Nephron progenitor cell (in vitro differentiated cells): Measurements from ENCODE around the gene CHST1.

ENCODE experiments used
- DNase-seq: peaks from one replicate; pipeline ENCODE4 v3.0.0; 2021
- H3K27ac Mint-ChIP-seq: 2 replicates; pipeline ENCODE4 v1.8.0; 2021; ENCODE audit warnings: mild to moderate bottlenecking, moderate library complexity, mixed read lengths
- H3K27me3 Mint-ChIP-seq: 2 replicates; pipeline ENCODE4 v1.8.0; 2021; ENCODE audit warnings: mild to moderate bottlenecking, low read depth, mixed read lengths; ENCODE audit not compliant: poor library complexity
- H3K36me3 Mint-ChIP-seq: 2 replicates; pipeline ENCODE4 v1.8.0; 2021; ENCODE audit warnings: low read depth, mixed read lengths
- H3K4me1 Mint-ChIP-seq: 2 replicates; pipeline ENCODE4 v1.8.0; 2021; ENCODE audit warnings: mixed read lengths
- H3K4me3 Mint-ChIP-seq: 2 replicates; pipeline ENCODE4 v1.8.0; 2021; ENCODE audit warnings: mild to moderate bottlenecking, moderate library complexity, mixed read lengths
- H3K9me3 Mint-ChIP-seq: 2 replicates; pipeline ENCODE4 v1.8.0; 2021; ENCODE audit warnings: mild to moderate bottlenecking, moderate library complexity, mixed read lengths
- TF ChIP-seq, protein P1 (sequence below): fragments of 200-600 bp; sonication (generic); IDR thresholded peaks from 2 replicates; pipeline ENCODE4 v1.5.0; 2021; ENCODE audit warnings: antibody characterized with exemption

Gene CHST1

DNA sequence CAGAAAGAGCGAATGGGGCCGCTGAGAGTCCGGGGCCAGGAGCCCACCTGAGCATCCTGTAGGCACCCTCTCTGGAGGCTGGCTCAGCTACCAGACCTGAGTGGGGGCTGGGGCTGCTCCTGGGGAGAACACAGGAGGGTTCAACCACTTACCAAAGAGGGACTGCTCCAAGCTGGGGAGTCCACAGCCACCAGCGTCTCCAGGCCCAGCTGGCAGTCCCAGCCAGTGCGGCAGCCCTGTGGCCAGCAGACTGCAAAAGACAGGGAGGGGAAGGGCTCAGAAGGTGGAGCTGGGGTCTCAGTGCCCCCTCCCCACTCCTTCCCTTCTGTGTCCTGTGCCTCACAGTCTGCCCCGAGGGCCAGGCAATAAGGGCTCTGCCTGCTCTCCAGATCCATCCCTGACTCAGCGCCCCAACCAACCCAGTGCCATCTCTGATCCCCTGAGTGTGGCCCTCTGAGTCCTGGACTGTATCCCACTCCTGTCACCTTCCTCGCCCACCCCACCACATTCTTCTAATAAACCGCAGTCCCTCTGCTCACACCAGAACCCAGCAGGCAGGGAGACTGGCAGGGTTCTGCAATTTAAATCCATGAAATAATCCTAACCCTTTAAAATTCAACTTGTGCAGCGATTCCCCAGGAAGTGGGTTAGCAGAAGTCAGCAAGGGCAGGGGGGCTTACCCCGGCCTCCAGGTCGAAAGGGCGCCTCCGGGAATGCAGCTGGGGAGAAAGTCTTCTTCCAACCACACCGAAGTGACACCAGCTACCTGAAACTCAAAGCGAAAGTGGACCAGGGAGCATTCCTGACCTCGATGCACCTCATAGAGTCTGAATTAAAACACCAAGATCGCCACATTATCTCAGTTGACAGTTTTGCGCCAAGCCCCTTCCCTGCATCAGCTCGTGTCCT, 13.3 kb downstream of the CHST1 start:
- Mint-ChIP-seq H3K9me3 (no peaks in the 10 kb centered on the region), H3K27me3 (peaks cover 23% of the 10 kb centered on the region), H3K36me3 (no peaks in the 10 kb centered on the region), H3K4me1 (peaks cover 49% of the 10 kb centered on the region), H3K4me3 (no peak overlapping the region), H3K27ac (peak overlapping the region; percentile 22)
- no peak for DNase-seq
- TF ChIP-seq, protein P1, sequence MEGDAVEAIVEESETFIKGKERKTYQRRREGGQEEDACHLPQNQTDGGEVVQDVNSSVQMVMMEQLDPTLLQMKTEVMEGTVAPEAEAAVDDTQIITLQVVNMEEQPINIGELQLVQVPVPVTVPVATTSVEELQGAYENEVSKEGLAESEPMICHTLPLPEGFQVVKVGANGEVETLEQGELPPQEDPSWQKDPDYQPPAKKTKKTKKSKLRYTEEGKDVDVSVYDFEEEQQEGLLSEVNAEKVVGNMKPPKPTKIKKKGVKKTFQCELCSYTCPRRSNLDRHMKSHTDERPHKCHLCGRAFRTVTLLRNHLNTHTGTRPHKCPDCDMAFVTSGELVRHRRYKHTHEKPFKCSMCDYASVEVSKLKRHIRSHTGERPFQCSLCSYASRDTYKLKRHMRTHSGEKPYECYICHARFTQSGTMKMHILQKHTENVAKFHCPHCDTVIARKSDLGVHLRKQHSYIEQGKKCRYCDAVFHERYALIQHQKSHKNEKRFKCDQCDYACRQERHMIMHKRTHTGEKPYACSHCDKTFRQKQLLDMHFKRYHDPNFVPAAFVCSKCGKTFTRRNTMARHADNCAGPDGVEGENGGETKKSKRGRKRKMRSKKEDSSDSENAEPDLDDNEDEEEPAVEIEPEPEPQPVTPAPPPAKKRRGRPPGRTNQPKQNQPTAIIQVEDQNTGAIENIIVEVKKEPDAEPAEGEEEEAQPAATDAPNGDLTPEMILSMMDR, result no peak

DNA sequence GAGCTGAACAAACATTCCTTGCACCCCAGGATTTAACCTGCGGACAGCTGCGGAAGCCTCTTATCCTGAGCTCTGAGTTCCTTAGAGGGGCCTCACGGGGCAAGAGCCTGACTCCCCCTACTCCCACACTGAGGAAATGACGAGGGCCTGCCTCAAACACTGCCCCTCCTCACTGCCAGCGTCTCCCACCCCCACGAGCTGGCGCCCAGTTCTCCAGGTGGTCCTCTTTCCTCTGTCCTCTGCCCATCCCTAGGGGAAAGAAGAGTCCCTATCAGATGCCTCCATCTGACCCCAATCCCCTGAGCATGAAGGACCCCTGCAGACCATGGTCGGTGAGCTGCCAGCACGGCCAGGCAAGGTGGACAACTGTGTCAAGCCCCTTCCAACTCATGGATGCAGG, 14.3 kb downstream of the CHST1 start:
- no peak for DNase-seq
- no peaks in the 10 kb centered on the region for H3K9me3 Mint-ChIP-seq
- TF ChIP-seq, protein P1, result no peak
- no peaks in the 10 kb centered on the region for H3K36me3 Mint-ChIP-seq
- H3K27ac Mint-ChIP-seq, result no peak overlapping the region
- no peak overlapping the region for H3K4me3 Mint-ChIP-seq
- peaks cover 21% of the 10 kb centered on the region for H3K27me3 Mint-ChIP-seq
- H3K4me1 Mint-ChIP-seq, result peaks cover 49% of the 10 kb centered on the region

DNA sequence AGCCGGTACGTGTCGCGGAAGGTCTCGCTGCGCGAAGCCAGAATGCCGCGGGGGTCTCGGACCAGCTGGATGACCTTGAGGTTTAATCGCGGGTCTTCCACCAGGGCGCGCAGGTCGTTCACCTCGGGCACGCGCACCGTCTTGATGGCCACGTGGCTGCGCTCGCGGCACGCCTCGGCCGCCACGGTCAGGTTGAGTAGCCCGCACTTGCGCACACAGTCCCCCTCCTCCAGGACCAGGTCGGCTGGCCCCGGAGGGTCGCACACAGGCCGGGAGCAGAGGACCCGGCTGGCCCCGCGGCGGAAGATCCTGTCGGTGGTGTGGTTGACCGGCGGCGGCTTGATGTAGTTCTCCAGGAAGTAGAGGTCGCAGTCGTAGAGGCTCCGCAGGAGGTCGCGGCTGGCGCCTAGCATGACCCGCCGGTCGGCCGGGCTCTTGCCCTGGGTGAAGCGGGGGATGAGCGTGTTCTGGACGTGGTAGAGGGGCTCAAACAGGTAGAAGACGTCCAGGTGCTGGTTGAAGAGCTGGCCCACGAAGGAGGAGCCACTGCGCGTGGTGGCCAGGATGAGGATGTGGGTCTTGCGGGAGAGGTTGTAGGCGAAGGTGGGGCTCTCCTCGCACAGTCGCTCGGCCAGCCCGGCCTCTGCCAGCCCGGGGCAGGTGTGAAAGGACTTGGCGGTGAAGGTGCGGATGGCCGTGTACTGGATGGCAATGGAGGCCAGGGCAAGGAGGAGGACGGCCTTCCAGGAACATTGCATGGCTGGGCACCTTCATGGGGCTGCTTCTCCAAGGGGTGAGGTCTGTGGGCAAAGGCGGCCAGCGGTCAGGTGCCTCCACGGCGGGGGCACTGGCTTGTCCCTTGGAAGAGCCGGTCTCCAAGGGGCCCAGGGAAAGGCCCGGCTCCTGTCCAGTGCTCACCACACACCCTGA, 15.0 kb downstream of the CHST1 start:
- DNase-seq, result no peak

DNA sequence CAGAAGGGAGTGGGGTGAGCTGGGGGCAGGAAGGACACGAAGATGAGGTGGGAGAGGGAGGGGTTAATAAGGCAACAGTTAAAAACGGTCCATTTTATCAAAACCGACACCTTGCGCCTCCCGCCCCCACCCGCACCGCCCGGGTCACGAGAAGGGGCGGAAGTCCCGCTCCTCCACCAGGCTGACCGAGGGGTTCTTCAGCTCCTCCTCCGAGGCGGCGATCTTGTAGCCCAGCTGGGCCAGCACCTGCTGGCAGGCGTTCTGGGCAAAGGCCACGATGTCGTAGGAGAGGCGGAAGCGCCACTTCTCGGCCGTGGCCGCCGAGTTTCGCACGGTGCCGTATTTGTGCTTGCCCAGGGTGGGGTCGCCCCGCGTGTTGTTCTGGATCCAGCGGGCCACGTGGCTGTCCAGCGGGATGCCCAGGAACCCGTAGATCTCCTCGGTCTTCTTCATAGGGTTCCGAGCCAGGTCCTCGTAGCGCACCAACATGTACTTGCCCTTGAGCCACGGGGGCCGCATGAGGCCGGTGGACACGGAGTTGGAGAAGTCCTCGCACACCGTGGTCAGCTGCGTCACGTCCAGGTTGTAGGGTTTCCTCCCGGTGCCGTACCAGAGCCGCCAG, 15.8 kb downstream of the CHST1 start:
- Mint-ChIP-seq H3K27ac (no peak overlapping the region), H3K9me3 (no peaks in the 10 kb centered on the region), H3K36me3 (no peaks in the 10 kb centered on the region), H3K27me3 (peaks cover 19% of the 10 kb centered on the region), H3K4me1 (peaks cover 41% of the 10 kb centered on the region), H3K4me3 (no peak overlapping the region)
- TF ChIP-seq, protein P1, result no peak
- no peak for DNase-seq

More for the DNA sequence above, 15.0 kb downstream of the CHST1 start:
- H3K36me3 Mint-ChIP-seq, result no peaks in the 10 kb centered on the region
- peaks cover 23% of the 10 kb centered on the region for H3K27me3 Mint-ChIP-seq
- no peak overlapping the region for H3K27ac Mint-ChIP-seq
- TF ChIP-seq, protein P1, result no peak
- H3K4me3 Mint-ChIP-seq, result no peak overlapping the region
- H3K4me1 Mint-ChIP-seq, result peaks cover 48% of the 10 kb centered on the region
- H3K9me3 Mint-ChIP-seq, result no peaks in the 10 kb centered on the region

DNA sequence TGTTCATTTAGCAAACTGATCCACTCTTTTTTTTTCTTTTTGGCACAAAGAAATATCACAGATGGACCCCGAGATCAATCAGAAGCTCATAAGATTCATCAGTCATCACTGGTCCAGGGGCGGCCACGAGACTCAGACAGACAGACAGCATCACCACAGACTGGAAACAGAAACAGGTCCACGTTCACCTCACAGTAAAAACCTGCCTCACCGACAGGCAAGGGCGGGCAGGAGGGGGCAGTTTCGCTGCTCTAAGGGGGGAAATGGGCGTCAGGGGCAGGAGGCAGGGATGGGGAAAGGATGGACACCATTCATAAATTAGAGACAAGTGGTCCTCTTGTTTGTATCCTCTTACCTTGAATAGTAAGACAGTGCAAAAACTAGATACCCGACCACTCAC, 16.5 kb downstream of the CHST1 start:
- Mint-ChIP-seq H3K27me3 (peaks cover 19% of the 10 kb centered on the region), H3K4me1 (peaks cover 33% of the 10 kb centered on the region), H3K36me3 (no peaks in the 10 kb centered on the region), H3K27ac (no peak overlapping the region), H3K9me3 (no peaks in the 10 kb centered on the region), H3K4me3 (no peak overlapping the region)
- TF ChIP-seq, protein P1, result no peak
- DNase-seq, result no peak
